ENCODE data around the gene ATP2B1.

ATP2B1 gene

DNA sequence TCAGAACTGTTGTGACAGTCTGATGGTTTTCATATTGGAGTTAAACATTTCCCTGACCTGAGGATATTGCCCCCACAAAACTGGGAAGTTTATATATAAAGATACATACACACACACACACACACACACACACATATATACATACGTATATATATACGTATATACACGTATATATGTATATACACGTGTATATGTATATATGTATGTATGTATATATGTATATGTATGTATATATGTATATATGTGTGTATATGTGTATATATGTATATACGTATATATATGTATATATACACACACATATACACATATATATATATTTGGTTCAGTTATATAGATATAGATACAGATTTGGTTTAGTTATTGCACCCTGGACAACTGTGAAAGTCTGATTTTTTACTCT lies 65.7 kb downstream of the ATP2B1 start:
- TF ChIP-seq, protein P1, sequence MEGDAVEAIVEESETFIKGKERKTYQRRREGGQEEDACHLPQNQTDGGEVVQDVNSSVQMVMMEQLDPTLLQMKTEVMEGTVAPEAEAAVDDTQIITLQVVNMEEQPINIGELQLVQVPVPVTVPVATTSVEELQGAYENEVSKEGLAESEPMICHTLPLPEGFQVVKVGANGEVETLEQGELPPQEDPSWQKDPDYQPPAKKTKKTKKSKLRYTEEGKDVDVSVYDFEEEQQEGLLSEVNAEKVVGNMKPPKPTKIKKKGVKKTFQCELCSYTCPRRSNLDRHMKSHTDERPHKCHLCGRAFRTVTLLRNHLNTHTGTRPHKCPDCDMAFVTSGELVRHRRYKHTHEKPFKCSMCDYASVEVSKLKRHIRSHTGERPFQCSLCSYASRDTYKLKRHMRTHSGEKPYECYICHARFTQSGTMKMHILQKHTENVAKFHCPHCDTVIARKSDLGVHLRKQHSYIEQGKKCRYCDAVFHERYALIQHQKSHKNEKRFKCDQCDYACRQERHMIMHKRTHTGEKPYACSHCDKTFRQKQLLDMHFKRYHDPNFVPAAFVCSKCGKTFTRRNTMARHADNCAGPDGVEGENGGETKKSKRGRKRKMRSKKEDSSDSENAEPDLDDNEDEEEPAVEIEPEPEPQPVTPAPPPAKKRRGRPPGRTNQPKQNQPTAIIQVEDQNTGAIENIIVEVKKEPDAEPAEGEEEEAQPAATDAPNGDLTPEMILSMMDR (conservative IDR thresholded peaks at IDR 0.05) = no peak
- H3K27ac ChIP-seq = no peak overlapping the region

DNA sequence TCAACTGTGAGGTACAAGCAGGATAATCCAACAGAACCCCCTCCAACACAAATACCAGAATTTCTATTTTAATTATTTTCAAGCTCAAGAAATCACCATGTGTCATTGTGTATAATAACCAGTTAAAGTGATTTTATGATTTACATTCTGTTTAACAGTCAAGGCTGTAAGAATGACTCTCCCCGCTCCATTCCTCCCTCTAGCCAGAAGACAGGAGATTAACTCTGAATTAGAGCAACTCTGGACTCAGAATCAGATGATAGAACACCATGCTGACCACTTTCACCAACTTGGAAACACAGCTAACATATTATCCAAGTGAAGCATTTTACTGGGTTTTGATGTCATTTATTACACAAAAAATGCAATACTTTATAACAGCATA lies 71.9 kb downstream of the ATP2B1 start:
- H3K27ac ChIP-seq = no peak overlapping the region

DNA sequence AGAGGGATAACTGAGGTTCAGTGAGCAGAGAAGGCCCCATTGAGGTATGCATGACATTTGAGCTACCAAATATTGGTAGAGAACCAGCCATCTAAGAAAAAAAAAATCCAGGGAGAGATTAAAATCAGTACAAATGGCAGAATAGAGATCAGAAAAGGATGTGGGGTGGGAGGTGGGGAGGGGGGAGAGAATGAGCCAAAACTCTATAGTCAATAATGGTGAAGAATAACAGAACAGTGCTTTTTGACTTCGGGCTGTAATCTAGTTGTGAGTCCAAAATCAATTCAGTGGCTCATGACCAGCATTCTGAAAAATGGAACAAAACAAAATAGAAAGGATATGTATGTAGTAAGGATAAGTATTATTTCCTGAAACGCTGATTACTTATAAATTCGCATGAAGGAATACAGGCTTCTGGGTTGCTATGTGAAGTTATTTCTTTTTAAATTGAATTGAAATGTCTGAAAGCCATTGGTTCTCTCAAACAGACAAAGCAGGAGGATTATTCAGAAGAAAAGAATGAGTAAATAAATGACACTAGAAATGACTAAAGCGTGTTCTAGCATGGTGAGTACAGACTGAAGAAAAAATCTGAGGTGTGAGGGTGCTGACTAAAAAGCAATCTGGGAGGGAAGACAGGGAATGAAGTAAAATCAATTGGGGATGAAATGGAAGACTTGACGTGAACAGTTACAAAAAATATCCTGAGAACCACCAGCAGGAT lies 72.4 kb downstream of the ATP2B1 start:
- H3K27ac ChIP-seq = no peak overlapping the region
- TF ChIP-seq, protein P1 (conservative IDR thresholded peaks at IDR 0.05) = no peak

More for the DNA sequence above, 71.9 kb downstream of the ATP2B1 start:
- TF ChIP-seq, protein P1 (conservative IDR thresholded peaks at IDR 0.05) = no peak

DNA sequence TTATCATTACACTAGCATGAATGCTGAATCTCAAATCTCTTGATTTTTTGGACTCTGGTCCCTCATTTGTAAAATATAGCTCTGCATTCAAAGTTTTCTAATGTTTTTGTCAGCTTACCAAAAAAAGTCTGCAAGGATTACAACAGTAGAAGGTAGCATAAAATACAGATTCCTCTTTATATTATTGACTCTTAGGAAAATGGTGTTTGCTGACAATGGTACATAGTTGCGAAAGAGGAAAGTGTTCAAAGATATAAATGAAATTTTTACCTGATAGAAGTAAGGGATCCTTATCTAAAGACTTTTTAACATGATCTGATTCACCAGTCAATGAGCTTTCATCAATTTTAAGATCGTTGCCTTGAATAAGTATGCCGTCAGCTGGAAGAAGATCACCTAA lies 74.1 kb downstream of the ATP2B1 start:
- H3K27ac ChIP-seq = no peak overlapping the region
- TF ChIP-seq, protein P1 (conservative IDR thresholded peaks at IDR 0.05) = no peak

DNA sequence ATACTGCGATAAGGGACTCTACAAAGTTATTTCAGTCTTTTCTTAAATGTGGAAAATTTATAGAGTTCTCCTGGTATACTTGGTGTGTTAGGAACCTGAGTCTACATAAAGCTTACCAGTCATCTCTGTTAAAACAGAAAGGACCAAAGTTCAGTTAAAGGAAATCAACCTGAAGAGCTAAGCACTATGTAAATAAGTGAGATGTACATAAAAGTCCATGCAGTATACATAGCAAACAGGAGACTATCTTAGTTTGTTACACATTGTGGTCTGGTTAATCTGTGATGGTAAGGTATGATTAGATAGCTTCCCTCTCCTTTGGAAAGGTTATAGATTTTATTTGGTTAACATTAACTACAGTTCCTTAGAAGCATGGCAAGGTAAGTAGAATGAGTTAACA lies 75.9 kb downstream of the ATP2B1 start:
- TF ChIP-seq, protein P1 (conservative IDR thresholded peaks at IDR 0.05) = no peak
- peak overlapping the region; percentile 54 for H3K27ac ChIP-seq

DNA sequence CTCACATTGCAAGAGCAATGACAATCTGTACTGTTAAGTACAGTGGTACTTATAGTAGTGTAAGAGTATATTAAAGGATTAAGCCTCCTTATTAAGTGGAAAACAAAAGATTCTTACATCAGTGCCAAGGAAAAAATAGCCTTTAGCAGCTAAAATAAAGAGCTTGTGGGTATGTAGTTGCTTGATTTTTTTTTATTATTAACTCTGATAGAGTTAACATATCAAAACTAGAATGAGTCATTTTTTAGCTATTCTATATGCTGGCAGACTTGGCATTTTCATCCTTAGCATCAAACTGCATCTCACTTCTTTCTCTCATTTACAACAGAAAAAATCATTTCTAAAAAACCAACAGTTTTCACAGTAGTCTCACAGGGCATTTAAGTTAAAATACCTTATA lies 86.5 kb downstream of the ATP2B1 start:
- TF ChIP-seq, protein P1 (conservative IDR thresholded peaks at IDR 0.05) = no peak
- no peak overlapping the region for H3K27ac ChIP-seq

DNA sequence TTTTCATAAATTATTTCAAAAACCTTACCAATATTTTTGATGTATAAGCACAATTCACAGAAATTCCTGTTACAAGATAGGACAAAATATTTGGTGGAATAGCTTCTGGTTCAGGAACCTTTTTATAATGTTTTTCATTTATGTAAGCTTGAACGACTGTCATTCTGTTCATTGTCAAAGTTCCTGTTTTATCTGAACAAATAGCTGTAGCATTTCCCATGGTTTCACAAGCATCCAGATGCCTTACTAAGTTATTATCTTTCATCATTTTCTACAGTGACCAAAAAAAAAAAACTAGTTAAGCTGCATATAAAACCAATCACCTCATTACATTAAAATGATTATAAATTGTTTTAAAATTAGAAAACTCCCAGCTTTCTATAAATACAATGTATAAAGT lies 87.1 kb downstream of the ATP2B1 start:
- TF ChIP-seq, protein P1 (conservative IDR thresholded peaks at IDR 0.05) = no peak

More for the DNA sequence above, 87.1 kb downstream of the ATP2B1 start:
- H3K27ac ChIP-seq = no peak overlapping the region
